LNCaP clone FGC (cell line): ENCODE measurements around the gene PCDHGA1.
"Not testable (repeated sequence)": the region's sequence is repeated elsewhere in the genome, so short reads cannot be mapped to it uniquely, and the experiment has no call there.

ENCODE experiments used
- DNase-seq: peaks from one replicate; pipeline ENCODE4 v3.0.0-alpha.2; 2011; ENCODE audit warnings: low read depth
- H3K4me3 ChIP-seq: 2 replicates; pipeline ENCODE4 v1.5.1; 2011; ENCODE audit warnings: mild to moderate bottlenecking, low read depth, low read length, control low read depth
- CTCF ChIP-seq: IDR thresholded peaks from 2 replicates; pipeline ENCODE4 v1.5.1; 2012; ENCODE audit warnings: mild to moderate bottlenecking; ENCODE audit not compliant: control insufficient read depth, insufficient read depth; ENCODE audit errors: extremely low read depth

The PCDHGA1 gene

GRCh38 chr5:141387557-141388311, 57.4 kb downstream of the PCDHGA1 start, which contains the start of gene PCDHGB4:
TSS of gene PCDHGB4 (plus strand) at chr5:141387698. CDS start at chr5:141387885, 187 bp downstream.
- TF ChIP-seq CTCF: peak; percentile 25; the same call in 1 of the 2 replicates
- H3K4me3 ChIP-seq, DNase-seq: not testable (repeated sequence)

- no peak overlapping the region for H3K4me3 ChIP-seq
- TF ChIP-seq CTCF: no peak
- DNase-seq: no peak
These were observed 58.3 kb downstream of the PCDHGA1 start for GRCh38 chr5:141388661-141389060.

GRCh38 chr5:141389153-141390042, 59.1 kb downstream of the PCDHGA1 start:
- TF ChIP-seq CTCF: no peak
- H3K4me3 ChIP-seq: no peak overlapping the region
- no peak for DNase-seq

- TF ChIP-seq CTCF: peak; percentile 38
- DNase-seq: no peak
- peak within 1 kb of the TSS; percentile 46 for H3K4me3 ChIP-seq
These were observed 62.3 kb downstream of the PCDHGA1 start, which contains the start of gene PCDHGA8 for GRCh38 chr5:141392429-141393198. TSS of gene PCDHGA8 (plus strand) at chr5:141392633. CDS start at chr5:141392814, 181 bp downstream.

- H3K4me3 ChIP-seq: no peak overlapping the region
- no peak for TF ChIP-seq CTCF
- DNase-seq: no peak
These were observed 63.0 kb downstream of the PCDHGA1 start for GRCh38 chr5:141393267-141393666.

GRCh38 chr5:141394401-141395187, 64.3 kb downstream of the PCDHGA1 start:
- not testable (repeated sequence) for DNase-seq, H3K4me3 ChIP-seq
